Mesothelial cell of epicardium (in vitro differentiated cells): ENCODE data around the gene TBC1D14. TPM values are rescaled to one million over a fixed set of nuclear protein-coding genes. Genes with fewer than 3 reads are reported as not detected.
"Not testable (repeated sequence)": the region's sequence is repeated elsewhere in the genome, so short reads cannot be mapped to it uniquely, and the experiment has no call there.

ENCODE experiments used
- DNase-seq, 2 experiments: peaks; one replicate each; pipeline ENCODE4 v3.0.0; 2021; ENCODE audit warnings: low spot score in 2 of 2; ENCODE audit not compliant: unreplicated experiment in 2 of 2
- H3K27ac Mint-ChIP-seq: 2 replicates; pipeline ENCODE4 v1.8.0; 2021; ENCODE audit warnings: mixed read lengths
- H3K27me3 Mint-ChIP-seq: 2 replicates; pipeline ENCODE4 v1.8.0; 2021; ENCODE audit warnings: low read depth, mixed read lengths
- H3K36me3 Mint-ChIP-seq: 2 replicates; pipeline ENCODE4 v1.8.0; 2021; ENCODE audit warnings: mixed read lengths
- H3K4me1 Mint-ChIP-seq: 2 replicates; pipeline ENCODE4 v1.8.0; 2021; ENCODE audit warnings: mixed read lengths
- H3K4me3 Mint-ChIP-seq: 2 replicates; pipeline ENCODE4 v1.8.0; 2021; ENCODE audit warnings: mild to moderate bottlenecking, moderate library complexity, mixed read lengths
- H3K9me3 Mint-ChIP-seq: 2 replicates; pipeline ENCODE4 v1.8.0; 2021; ENCODE audit warnings: mixed read lengths
- CTCF ChIP-seq: fragments of 200-600 bp; sonication (generic); IDR thresholded peaks from one replicate; pipeline ENCODE4 v1.5.0; 2021; ENCODE audit warnings: antibody characterized with exemption; ENCODE audit not compliant: unreplicated experiment
- total RNA-seq: library from RNA; stranded (reverse); gene quantifications from 3 replicates; pipeline ENCODE4 v1.2.1, GENCODE V29; 2021

Gene TBC1D14
- total RNA-seq, 1 donor from 2014 or later: 54.5 TPM

GRCh38 chr4:6888506-6889071, 21.0 kb upstream of the TBC1D14 start:
- Mint-ChIP-seq H3K9me3 (peaks cover 8% of the 10 kb centered on the region), H3K4me1 (peaks cover 7% of the 10 kb centered on the region), H3K27ac (no peak overlapping the region), H3K27me3 (no peaks in the 10 kb centered on the region), H3K36me3 (peaks cover 4% of the 10 kb centered on the region), H3K4me3 (no peak overlapping the region)
- TF ChIP-seq CTCF: no peak
- no peak for DNase-seq

DNA sequence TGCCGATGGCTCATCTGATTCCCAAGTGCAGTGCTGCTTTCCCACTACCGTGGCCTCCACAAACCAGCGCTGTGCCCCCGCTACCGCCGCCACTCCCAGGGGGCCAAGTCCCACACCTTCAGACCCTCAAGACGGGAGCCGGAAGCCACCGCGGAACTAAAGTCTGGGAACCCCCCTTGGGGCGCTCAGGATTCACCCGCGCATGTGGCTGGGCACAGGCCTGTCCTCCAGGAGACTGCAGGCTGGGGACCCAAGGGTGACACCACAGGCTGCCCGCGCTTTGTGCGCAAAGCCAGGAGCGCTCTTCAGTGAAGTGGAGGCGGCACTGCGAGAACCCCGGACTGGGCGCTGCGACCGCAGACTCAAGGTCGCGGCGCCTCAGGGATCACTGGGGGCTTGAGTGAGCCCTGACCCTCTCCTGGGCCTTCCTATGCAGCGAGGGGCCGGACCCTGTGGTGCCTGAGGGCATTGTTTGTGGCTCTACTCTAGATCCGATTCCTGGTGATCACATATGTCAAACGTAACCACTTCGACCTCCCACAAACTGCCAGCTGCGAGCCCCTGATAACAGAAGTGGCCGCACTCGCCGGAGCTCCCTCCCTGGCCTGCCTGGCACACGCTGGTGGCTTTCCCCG, 20.4 kb upstream of the TBC1D14 start:
- H3K4me3 Mint-ChIP-seq: no peak overlapping the region
- H3K4me1 Mint-ChIP-seq: peaks cover 7% of the 10 kb centered on the region
- H3K27ac Mint-ChIP-seq: no peak overlapping the region
- TF ChIP-seq CTCF: no peak
- peaks cover 4% of the 10 kb centered on the region for H3K36me3 Mint-ChIP-seq
- H3K27me3 Mint-ChIP-seq: no peaks in the 10 kb centered on the region
- H3K9me3 Mint-ChIP-seq: peaks cover 8% of the 10 kb centered on the region
- no peak for DNase-seq

DNA sequence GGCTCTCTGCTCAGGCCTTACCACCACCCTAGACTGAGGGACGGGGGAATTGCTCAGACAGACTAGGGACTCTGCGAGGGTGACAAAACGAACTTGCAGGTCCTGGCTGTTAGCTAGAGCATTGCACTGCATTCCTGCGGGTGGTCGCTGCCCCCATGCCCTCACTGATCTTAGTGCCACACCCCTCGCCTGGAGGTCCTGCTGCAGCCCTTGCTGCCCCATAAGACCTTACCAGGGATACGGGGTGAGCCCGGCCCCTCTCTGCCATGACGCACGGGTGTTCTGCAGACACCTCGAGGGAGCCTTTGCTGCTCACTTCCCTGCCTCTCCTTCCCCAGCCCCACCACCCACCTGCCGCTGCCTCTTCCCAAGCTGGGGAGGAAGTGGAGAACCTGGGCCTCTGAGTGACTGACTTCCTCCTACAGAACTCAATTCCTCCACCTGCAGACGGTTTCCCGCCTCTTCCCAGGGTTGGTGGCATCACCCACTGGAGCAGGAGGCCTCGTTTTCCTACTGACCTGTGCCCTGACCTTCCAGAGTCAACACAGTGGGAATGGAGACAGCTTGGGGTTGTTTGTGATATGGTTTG, 19.8 kb upstream of the TBC1D14 start:
- Mint-ChIP-seq H3K27me3 (no peaks in the 10 kb centered on the region), H3K27ac (no peak overlapping the region), H3K36me3 (peaks cover 4% of the 10 kb centered on the region), H3K9me3 (peaks cover 8% of the 10 kb centered on the region), H3K4me1 (peaks cover 7% of the 10 kb centered on the region), H3K4me3 (no peak overlapping the region)
- TF ChIP-seq CTCF: no peak
- DNase-seq: no peak

DNA sequence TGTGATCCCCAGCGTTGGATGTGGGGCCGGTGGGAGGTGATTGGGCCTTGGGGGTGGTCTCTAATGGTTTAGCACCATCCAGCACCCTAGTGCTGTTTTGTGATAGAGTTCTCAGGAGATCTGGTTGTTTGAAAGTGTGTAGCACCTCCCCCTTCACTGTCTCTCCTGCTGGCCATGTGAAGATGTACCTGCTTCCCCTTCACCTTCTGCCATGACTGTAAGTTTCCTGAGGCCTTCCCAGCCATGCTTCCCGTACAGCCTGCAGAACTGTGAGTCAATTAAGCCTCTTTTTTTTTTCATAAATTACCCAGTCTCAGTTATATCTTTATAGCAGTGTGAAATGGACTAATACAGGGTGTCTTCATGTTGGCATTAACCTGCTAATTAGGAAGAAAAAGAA, 19.3 kb upstream of the TBC1D14 start:
- Mint-ChIP-seq H3K27ac (no peak overlapping the region), H3K4me1 (peaks cover 7% of the 10 kb centered on the region), H3K9me3 (peaks cover 8% of the 10 kb centered on the region), H3K4me3 (no peak overlapping the region), H3K36me3 (peaks cover 4% of the 10 kb centered on the region), H3K27me3 (no peaks in the 10 kb centered on the region)
- no peak for TF ChIP-seq CTCF
- no peak for DNase-seq

DNA sequence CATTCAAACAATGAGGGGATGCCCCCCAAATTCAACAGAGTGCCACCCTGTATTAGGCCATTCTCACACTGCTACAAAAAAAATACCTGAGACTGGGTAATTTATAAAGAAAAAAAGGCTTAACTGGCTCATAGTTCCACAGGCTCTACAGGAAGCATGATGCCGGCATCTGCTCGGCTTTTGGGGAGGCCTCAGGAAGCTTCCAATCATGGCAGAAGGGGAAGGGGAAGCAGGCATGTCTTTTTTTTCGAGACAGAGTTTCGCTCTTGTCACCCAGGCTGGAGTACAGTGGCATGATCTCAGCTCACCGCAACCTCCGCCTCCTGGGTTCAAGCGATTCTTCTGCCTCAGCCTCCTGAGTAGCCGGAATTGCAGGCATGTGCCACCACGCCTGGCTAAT, 18.7 kb upstream of the TBC1D14 start:
- not testable (repeated sequence) for H3K36me3 Mint-ChIP-seq, H3K4me3 Mint-ChIP-seq, H3K4me1 Mint-ChIP-seq, H3K27ac Mint-ChIP-seq, H3K27me3 Mint-ChIP-seq, DNase-seq, H3K9me3 Mint-ChIP-seq

GRCh38 chr4:6891436-6892170, 18.0 kb upstream of the TBC1D14 start:
- peak overlapping the region; percentile 59 for H3K27ac Mint-ChIP-seq
- H3K27me3 Mint-ChIP-seq: no peaks in the 10 kb centered on the region
- peaks cover 8% of the 10 kb centered on the region for H3K9me3 Mint-ChIP-seq
- H3K4me3 Mint-ChIP-seq: no peak overlapping the region
- H3K36me3 Mint-ChIP-seq: peaks cover 4% of the 10 kb centered on the region
- TF ChIP-seq CTCF: no peak
- DNase-seq: no peak
- H3K4me1 Mint-ChIP-seq: peaks cover 7% of the 10 kb centered on the region
